ENCODE results near the gene RNH1. TPM values are rescaled to one million over a fixed set of nuclear protein-coding genes. Genes with fewer than 3 reads are reported as not detected.

Gene RNH1
- total RNA-seq, 1 donor from 2014 or later, result 169 TPM

- DNase-seq (ENCODE audit: low read depth in 2 of 2), result no peak
Measured at GRCh38 chr11:499201-500076, 7.6 kb downstream of the RNH1 start.

GRCh38 chr11:498297-499181 lies 8.5 kb downstream of the RNH1 start:
- no peak for DNase-seq (ENCODE audit: low read depth in 2 of 2)

- DNase-seq (ENCODE audit: low read depth in 2 of 2), result no peak
Measured at GRCh38 chr11:497565-498296, 9.3 kb downstream of the RNH1 start.

GRCh38 chr11:496834-497564 lies 10.0 kb downstream of the RNH1 start:
- DNase-seq (ENCODE audit: low read depth in 2 of 2), result no peak

- peak; percentile 45 to 53 for DNase-seq (ENCODE audit: low read depth in 2 of 2)
Measured at GRCh38 chr11:495537-495931, 11.5 kb downstream of the RNH1 start.

GRCh38 chr11:494761-495536 lies 12.1 kb downstream of the RNH1 start:
- no peak for DNase-seq (ENCODE audit: low read depth in 2 of 2)

GRCh38 chr11:492427-493226 lies 14.4 kb downstream of the RNH1 start:
- DNase-seq (ENCODE audit: low read depth in 2 of 2), result no peak

GRCh38 chr11:491358-491757 lies 15.7 kb downstream of the RNH1 start:
- DNase-seq (ENCODE audit: low read depth in 2 of 2), result no peak

- DNase-seq (ENCODE audit: low read depth in 2 of 2), result no peak
Measured at GRCh38 chr11:490930-491260, 16.1 kb downstream of the RNH1 start.

GRCh38 chr11:490186-490929 lies 16.7 kb downstream of the RNH1 start:
- DNase-seq (ENCODE audit: low read depth in 2 of 2), result no peak

GRCh38 chr11:489610-490185 lies 17.3 kb downstream of the RNH1 start:
- DNase-seq (ENCODE audit: low read depth in 2 of 2), result no peak

GRCh38 chr11:488992-489391 lies 18.1 kb downstream of the RNH1 start:
- DNase-seq (ENCODE audit: low read depth in 2 of 2), result no peak

- no peak for DNase-seq (ENCODE audit: low read depth in 2 of 2)
Measured at GRCh38 chr11:488579-488978, 18.5 kb downstream of the RNH1 start.

- no peak for DNase-seq (ENCODE audit: low read depth in 2 of 2)
Measured at GRCh38 chr11:488062-488461, 19.0 kb downstream of the RNH1 start.

GRCh38 chr11:487571-488021 lies 19.4 kb downstream of the RNH1 start:
- no peak for DNase-seq (ENCODE audit: low read depth in 2 of 2)

GRCh38 chr11:486189-486588 lies 20.9 kb downstream of the RNH1 start:
- DNase-seq (ENCODE audit: low read depth in 2 of 2), result no peak

- DNase-seq (ENCODE audit: low read depth in 2 of 2), result no peak
Measured at GRCh38 chr11:484616-485015, 22.4 kb downstream of the RNH1 start.

GRCh38 chr11:479311-479710 lies 27.7 kb downstream of the RNH1 start:
- DNase-seq (ENCODE audit: low read depth in 2 of 2), result no peak

Measured in lung microvascular endothelial cell (primary cell).